Measurements from ENCODE around the gene CR1.
A peak's percentile ranks its signal among the peaks of the same experiment; 100 is the strongest.
"Not testable (repeated sequence)": the region's sequence is repeated elsewhere in the genome, so short reads cannot be mapped to it uniquely, and the experiment has no call there.

Gene CR1

GRCh38 chr1:207603777-207604176 is 107.8 kb downstream of the CR1 start:
- no peak for DNase-seq

- no peak for DNase-seq
These were observed 109.7 kb downstream of the CR1 start for GRCh38 chr1:207605444-207606361.

- DNase-seq: no peak
These were observed 110.4 kb downstream of the CR1 start for GRCh38 chr1:207606362-207606755.

- DNase-seq: no peak
These were observed 116.8 kb downstream of the CR1 start for GRCh38 chr1:207612762-207613161.

- no peak for DNase-seq
These were observed 124.0 kb downstream of the CR1 start for GRCh38 chr1:207619871-207620542.

GRCh38 chr1:207620543-207620893 is 124.6 kb downstream of the CR1 start:
- no peak for DNase-seq

GRCh38 chr1:207625504-207626071 is 129.6 kb downstream of the CR1 start:
- not testable (repeated sequence) for DNase-seq

- no peak for DNase-seq
These were observed 131.0 kb downstream of the CR1 start for GRCh38 chr1:207626972-207627337.

- no peak for DNase-seq
These were observed 131.5 kb downstream of the CR1 start for GRCh38 chr1:207627496-207627895.

GRCh38 chr1:207628776-207629175 is 132.8 kb downstream of the CR1 start:
- no peak for DNase-seq

- no peak for DNase-seq
These were observed 135.2 kb downstream of the CR1 start for GRCh38 chr1:207631137-207631536.

GRCh38 chr1:207633226-207633625 is 137.3 kb downstream of the CR1 start:
- no peak for DNase-seq

- DNase-seq: not testable (repeated sequence)
These were observed 137.8 kb downstream of the CR1 start for GRCh38 chr1:207633699-207634289.

GRCh38 chr1:207634293-207634692 is 138.3 kb downstream of the CR1 start:
- DNase-seq: not testable (repeated sequence)

GRCh38 chr1:207635569-207636186 is 139.7 kb downstream of the CR1 start:
- DNase-seq: peak; percentile 52

GRCh38 chr1:207638487-207639145 is 142.7 kb downstream of the CR1 start:
- not testable (repeated sequence) for DNase-seq

- DNase-seq: not testable (repeated sequence)
These were observed 143.4 kb downstream of the CR1 start for GRCh38 chr1:207639362-207639761.

GRCh38 chr1:207644166-207644851 is 148.4 kb downstream of the CR1 start:
- DNase-seq: no peak

- DNase-seq: peak; percentile 38
These were observed 149.1 kb downstream of the CR1 start, which contains the start of gene CR1L for GRCh38 chr1:207644852-207645634. Gene CR1L, plus strand, starts transcription at chr1:207645133. Its CDS starts 101 bp downstream, at chr1:207645234.

- DNase-seq: no peak
These were observed 149.7 kb downstream of the CR1 start for GRCh38 chr1:207645635-207646081.

- DNase-seq: no peak
These were observed 150.2 kb downstream of the CR1 start for GRCh38 chr1:207646171-207646570.

Measured in DMS153 (cell line).